DLD1 (cell line): ENCODE results near the gene SLC23A2.
"Not testable (repeated sequence)": the region's sequence is repeated elsewhere in the genome, so short reads cannot be mapped to it uniquely, and the experiment has no call there.

Source experiments
- in situ Hi-C: cut with HindIII; loops from 2 replicates; pipeline ENCODE4 v1.10.0; 2017; ENCODE audit warnings: low sequenced_read_pairs

Gene SLC23A2

DNA sequence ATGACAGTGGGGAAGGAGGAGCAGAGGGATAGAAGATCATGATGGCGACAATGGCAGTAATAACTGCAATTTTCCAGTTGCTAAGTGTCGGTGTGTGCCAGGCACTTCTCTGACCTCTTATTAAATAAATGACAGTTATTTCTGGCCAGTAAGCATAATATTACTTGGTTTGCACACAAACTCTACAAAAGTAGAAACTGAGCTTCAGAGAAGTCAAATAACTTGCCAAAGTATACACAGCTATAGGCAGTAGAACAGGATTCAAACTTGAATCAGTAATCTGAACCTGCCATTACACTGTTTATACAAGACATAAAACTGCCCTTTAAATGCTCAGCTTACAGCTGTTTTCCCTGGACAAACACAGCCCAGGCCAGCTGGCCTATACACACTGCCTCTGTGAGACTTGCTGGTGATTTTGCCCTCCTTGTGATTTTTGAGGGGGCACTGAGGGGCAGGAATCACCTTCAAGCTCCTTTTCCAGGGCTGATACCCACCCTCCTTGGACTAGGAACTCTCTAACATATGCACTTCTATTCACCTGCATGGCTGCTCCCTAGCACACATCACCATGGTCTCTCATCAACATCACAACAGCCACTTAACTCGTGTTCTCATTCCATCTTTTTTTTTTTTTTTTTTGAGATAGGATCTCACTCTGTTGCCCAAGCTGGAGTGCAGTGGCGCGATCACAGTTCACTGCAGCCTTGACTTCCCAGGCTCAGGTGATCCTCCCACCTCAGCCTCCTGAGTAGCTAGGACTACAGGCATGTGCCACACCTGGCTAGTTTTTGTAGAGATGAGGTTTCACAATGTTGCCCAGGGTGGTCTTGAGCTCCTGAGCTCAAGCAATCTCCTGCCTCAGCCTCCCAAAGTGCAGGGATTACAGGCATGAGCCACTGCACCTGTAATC lies 63.6 kb downstream of the SLC23A2 start:
- in situ Hi-C loops: no loop called here

DNA sequence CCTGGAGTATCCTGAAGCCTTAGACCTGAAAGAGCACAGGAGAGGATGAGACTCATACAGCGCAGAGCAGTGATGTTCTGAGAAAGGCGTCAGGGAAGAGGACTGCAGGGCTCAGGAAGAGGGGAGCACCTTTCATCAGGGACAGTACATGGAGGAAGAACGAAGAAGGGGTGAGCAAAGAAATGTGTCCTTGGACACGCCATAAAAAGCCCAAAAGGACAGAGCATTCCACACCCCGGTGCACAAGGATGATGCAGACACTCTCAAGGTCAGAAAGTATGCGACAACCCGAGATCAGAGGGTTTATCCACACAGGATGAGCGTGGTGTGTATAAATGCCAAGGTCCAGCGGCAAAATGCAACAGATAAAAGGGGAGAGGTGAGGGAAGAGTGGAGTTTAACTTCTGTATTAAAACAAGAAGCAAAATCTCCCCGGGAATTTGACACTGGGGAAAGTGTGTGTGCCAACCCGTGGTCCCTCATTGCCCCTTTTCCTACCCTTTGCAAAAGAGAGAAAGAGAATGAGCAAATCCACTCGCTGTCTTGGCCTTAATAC lies 64.4 kb downstream of the SLC23A2 start:
- in situ Hi-C loops: no loop called here

DNA sequence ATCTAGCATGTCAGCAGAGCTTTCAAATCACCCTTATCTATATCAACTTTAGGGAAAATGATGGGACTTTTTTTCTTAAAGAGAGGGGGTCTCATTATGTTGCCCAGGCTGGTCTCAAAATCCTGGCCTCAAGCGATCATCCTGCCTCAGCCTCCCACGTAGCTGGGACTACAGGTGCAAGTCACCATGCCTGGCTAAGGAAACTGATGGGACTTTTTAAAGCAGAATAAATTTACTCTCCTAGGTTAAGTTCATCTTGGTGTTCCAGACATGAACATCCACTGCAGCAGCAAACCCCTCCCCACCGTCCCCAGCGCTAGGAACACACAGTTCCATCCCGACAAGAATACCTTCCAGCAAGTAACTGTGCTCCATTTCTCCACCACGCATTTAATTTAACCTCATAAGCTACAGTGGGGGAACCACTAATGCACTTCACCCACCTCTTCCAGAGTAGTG lies 64.9 kb downstream of the SLC23A2 start:
- in situ Hi-C loops: no loop called here

DNA sequence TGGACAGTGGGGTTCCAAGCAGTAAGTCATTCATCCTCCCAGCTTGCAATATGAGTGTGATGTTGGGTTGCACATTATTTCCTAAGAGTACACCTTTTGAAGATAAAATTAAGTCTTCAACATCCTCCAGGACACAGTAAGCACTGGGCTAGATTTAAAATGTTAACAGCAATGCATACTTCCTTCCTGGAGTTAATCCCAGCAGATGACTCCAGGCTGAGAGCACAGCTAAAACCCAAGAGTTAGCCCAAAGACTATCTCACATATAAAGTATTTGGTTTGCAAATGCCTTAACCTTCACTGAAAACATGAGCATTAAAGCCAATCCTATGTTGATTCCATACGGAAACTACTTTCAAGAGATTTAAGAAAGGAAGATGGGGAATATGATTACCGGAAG lies 69.2 kb downstream of the SLC23A2 start:
- in situ Hi-C loops: no loop called here

DNA sequence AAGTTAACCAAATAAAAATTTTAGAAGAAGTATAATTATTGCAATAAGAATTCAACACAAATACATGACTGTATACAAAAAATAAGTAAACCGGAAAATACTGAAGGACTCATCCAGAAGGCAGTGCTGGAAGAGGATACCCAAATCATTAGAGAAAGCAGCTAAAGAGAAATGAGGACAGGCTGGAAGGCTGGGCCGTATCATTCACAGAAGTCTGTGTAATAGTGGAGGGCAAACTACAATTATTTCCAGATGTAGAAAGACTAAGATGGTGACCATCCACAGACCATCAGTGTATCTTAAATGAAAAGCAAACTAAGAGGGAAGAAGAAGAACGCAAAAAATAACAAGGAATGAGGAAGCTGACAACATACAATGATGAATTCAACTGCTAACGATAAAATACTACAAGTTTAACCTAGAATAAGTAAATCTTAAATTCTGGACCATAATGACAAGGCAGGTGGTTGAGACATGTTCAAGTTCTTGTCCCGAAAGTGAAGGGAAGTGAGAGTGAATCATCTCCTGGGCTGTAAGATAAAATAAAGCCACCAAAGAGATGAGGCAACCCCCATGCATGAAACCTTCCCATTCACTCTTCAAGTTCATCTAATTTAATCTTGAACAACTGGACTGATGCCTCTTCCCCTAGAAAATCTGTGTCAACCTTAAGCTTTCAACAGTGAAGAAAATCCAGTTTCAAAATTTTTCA lies 71.5 kb downstream of the SLC23A2 start:
- in situ Hi-C loops: no loop called here

DNA sequence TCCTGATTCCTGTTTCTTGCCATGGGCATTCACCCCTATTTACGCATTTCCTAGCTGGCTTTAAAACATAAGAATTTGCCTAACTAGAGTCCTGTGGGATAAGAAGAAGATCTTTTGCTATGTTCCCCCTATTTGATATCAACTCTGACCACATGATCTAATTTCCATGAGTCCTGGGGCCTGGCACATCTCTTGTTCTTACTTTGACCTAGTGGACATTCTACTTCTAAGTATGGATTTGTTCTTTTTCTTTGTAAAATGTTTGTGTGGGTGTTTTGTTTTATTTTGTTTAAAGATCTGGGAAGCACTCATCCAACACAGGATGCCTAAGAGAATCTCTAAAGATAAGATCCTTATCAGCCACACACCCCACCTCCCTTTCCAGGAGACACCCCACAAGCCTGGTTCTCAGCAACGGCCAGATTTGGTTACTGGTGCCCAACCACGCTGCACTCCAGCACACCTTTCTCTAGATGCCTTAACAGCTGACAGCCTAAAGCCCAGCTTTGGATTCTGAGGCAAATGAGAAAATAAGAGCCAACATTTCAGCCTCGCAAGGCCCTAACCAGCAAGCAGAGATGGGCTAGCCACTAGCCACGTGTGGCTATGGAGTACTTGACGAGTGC lies 74.7 kb downstream of the SLC23A2 start:
- in situ Hi-C loops: no loop called here

DNA sequence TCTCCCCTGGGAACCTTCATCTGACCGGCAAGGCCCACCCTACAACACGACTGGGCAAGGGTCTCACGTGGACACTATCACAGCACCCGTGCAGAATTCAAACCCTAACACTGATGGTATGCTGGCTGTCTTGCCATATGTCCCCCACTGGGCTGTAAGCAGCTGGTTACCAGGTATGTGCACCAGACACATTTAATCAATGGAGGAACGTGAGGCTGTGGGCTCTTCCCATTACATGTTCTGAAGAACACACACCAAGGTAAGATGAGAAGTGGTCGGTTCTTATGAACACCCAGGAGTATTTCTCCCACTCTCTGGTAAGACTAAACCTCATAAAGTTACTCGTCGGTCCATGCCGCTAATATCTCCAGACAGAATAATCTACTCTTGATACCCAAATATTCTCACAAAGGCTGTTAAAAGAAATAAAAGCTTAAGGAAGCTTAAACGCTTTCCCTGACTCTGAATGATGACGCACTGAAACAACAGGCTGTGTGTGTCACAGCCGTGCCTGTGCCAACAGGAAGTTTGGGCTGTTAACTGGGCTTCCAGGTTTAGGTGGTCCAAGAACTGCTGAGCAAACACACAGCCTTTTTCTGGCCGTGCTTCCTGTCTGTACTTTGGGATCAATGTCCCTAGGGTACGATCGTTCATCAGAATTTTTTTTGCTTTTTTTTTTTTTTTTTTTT lies 75.3 kb downstream of the SLC23A2 start:
- in situ Hi-C loops: no loop called here

DNA sequence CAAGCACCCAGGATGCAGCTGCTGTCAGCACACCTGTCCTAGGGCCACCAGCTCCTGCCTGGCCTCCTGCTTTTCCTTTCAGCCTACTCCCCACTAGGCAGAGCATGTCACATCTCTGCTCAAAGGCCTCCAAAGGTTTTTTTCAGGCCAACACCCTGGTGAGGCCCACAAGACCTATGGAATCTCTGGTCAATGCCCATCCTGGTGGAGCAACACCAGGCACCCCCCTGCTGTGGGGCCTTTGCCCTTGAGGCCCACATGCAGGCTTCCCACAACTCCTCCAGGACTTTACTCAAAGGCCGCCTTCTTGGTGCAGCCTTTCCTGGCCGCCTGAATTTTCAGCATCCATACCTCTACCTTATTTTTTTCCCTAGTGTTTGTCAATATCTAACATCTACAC lies 76.9 kb downstream of the SLC23A2 start:
- in situ Hi-C loops: no loop called here

DNA sequence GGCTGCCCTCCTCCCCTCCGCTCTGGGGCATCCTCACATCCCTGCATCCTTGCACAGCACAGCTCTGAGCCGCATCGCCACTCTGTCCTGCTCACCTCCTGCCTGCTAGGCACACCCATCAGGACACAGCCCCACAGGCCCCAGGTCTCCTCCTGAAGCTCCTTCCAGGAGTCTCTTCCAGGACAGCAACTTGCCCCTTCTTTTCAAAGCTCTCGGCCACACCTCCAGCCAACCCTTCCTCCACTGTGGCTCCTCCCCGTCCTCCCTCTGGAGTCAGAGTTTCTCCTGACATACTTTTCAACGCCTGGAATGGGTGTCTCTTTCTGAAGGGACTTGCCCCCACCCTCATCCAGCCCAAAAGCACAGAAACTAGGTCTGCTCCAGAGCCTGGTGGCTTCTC lies 77.3 kb downstream of the SLC23A2 start:
- in situ Hi-C loops: no loop called here

DNA sequence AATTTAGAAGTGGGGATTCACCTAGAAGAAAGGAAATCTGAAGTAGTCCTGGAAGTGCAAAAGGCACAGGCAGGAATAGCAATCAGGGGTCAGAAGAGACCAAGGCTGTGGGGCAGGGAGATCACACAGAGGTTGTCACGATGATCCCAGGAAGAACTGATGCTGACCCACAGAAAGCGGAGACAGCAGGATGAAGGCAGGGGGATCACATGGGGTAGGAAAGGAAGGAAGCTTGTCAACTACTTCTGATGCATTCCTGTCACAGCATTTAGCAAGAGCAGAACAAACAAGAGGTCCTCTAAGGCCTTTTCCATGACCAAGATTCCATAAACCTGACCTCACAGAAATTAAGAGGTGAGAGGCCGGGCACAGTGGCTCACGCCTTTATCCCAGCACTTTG lies 79.1 kb downstream of the SLC23A2 start:
- in situ Hi-C loops: no loop called here

DNA sequence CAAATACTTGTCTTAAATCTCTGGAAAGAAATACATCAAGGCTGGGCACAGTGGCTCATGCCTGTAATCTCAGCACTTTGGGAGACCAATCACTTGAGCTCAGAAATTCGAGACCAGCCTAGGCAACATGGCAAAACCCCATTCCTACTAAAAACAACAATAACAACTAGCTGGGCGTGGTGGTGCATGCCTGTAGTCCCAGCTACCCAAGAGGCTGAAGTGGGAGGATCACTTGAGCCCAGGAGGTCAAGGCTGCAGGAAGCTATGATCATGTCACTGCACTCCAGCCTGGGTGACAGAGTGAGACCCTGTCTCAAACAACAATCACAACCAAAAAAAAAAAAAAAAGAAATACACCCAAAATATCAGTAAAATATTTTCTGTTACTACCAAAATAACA lies 80.0 kb downstream of the SLC23A2 start:
- in situ Hi-C loops: not testable (repeated sequence)

DNA sequence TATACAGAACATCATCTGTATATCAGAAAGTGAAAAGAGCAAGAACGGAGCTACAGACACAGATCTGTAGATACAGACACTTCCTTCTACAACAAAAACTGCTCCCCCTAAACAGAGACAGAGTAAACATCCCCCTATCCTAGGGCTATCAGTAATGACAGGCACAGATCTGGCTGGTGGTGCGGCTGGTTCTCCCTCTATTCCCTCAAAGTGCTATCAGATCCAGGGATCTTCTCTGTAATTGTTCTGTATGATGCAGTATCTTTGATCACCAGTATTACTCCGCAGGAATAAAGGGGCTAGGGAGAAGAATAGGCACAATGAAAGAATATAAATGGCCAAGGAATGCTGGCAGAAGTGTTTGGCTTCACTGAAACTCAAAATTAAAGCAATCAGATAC lies 80.7 kb downstream of the SLC23A2 start:
- in situ Hi-C loops: no loop called here

DNA sequence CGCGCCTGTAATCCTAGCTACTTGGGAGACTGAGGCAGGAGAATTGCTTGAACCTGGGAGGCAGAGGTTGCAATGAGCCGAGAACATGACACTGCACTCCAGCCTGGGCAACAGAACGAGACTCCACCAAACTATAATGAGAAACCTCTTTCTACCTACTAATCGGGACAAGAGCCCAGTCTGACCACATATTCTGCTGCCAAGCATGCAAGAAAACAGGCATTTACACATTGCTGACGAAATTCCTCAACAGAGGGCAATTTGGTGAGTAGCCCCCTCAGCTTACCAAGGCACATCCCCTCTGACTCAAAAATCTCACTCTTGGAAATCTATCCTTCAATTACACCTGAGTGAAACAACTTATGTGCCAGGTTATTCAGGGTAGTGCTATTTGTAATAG lies 81.2 kb downstream of the SLC23A2 start:
- in situ Hi-C loops: no loop called here

DNA sequence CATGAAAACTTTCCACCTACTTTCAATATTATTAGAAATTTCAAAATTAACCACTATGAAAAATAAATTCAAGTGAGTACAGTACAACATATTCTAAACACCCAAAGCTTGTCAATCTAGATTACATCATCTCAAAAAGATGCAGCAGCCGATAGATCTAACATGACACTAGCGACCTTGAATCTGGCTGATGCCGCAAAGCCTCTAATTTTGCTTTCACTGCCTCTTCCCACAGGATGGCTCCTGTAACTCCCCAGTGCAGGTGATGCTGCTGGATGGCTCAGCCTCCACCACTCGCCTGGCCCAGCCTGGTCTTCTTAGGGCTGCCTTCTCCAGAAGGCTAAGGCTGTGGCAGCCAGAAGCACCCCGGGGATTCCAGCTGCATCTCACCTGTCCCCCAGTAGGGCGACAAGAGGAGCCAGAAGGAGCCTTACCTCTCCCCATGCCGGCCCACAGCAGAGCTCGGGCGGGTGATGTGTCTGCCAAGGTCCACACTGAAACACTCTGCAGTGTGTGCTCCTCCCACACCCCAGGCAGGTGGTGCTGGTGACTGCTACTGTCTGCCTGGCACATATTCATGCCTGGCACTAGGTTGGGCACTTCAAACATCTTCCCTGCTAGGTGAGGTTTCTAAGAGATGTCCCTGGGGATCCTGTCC lies 82.1 kb downstream of the SLC23A2 start:
- in situ Hi-C loops: no loop called here

DNA sequence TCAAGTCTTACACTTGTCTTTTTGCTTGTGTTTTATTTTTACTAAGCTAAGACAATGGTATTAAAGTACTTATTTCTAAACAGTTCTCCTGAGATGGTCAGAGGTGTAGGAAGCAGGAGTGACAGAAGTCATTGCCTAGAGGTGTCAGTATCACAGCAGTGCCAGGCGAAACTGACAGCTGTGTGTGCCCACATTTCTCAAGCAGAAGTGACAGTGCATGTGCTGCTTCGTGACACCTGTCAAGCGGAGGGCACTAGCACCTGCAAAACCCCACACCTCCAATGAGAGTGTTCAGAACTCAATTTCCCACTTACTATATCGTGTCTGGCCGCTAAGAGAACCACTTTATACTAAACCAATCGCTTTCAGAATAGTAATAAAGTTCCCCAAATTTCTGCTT lies 82.8 kb downstream of the SLC23A2 start:
- in situ Hi-C loops: no loop called here

DNA sequence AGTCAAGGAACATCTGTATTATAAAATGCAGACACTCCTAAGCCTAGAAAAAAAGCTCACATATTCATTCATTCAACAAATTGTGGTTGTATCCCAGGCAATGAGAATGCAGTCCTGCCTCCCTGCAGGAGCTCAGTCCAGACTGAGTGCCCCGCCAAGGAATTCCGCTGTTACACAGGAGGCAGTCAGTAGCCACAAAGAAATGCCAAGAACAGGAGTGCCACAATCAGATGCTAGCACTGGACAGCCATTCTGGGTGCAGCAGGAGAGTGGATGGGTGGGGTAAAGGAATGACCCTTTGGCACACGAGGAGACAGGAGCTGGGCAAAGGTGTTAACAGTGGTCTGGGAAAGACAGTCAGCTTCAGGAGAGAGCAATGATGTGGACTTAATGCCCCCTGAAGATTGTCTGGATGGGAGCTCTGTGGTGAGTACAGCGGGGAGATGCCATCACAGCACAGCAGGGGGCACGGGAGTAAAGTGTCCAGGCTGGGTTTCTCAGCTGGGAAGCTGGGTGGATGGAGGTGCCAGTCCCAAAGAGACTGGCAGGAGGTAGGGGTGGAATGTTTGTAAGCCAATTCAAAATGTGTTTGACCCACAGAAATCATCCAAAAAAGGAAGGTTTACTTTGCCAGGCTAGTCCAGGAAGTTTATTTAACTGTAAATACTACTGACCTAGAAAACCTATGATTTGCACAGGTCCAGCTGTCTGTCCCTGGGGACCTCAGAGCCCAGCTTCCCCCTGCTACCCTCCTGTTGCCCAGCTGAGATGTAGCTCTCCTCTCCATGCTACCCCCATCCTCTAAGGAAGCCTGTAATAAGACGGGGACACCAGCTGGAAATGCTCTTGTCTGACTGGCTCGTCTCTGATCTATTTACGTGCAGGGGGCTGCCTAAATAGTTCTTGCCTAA lies 84.1 kb downstream of the SLC23A2 start:
- in situ Hi-C loops: no loop called here

DNA sequence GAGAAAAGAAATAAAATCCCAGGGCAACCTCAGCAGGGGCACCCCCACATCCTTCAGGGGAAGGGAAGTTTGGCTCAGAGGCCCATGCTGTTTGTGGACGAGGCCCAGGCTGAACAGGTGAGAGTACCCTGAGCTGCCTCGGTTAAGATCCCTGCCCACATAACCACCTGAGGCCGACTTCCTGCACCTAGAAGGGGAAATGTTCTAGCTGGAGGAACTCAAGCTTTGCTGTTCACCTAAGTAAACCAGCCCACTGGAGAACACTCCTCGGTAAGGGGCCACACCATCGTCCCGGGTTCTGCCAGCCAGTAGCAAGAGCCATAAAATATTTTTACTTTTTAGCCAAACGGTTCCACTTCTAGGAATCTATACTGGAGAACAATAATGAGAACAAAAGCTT lies 88.2 kb downstream of the SLC23A2 start:
- in situ Hi-C loops: no loop called here

DNA sequence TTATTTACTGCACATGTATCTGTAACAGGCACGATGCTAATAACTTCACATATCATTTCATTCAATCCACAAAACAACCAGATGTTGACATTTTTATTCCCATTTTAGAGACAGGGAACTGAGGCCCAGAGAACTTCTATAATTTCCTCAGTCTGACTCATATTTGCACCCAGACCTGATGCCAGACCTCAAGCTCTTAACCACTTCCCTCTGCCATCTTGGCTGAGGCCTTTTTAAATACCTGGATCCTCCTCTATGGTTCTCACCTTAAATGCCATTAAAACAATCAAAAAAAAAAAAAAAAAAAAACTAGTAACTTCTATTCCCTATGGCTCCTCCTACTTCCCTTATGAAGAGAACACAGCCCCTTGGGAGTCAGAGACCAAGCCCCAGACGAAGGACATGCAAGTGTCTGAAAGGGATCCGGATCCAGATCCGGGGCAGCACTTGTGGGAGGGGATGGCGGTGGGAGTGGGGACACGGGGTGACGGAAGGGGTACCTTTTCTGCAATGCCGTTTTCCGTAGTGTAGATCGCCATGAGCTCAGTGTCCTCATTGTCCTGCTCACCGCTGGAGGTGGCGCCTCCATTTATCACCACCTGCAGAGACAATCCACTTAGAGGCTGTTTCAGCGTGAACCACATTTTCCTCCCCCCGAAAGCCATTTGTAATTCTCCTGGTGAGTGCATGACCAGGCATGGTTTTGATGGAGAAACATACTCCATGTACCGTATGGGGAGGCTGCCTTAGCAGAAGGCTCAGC lies 88.7 kb downstream of the SLC23A2 start:
- in situ Hi-C loops: no loop called here

DNA sequence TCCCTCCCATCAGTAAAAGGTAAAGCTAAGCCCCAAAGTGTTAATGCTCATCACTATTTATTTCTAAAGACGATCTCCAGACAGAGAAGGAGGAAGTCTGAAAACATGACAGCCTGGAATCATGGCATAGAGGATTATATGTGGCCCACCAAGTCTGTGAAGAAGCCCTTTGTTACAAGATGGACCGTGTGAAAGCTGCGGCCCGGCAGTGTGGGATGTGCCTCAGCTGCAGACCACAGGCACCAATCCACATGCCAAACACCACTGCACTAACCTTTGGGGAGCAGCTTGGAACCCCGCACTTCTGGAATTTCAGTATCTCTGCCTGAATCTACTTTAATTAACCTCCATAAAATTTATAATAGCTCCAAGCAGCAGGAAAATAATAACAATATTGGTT lies 90.4 kb downstream of the SLC23A2 start:
- in situ Hi-C loops: no loop called here
